Measurements from ENCODE around the gene SPG11. TPM values are rescaled to one million over a fixed set of nuclear protein-coding genes. Genes with fewer than 3 reads are reported as not detected.

Gene SPG11
- total and polyA plus RNA-seq, 2 experiments from 2014 or later = 21.5 to 53.6 TPM

DNA sequence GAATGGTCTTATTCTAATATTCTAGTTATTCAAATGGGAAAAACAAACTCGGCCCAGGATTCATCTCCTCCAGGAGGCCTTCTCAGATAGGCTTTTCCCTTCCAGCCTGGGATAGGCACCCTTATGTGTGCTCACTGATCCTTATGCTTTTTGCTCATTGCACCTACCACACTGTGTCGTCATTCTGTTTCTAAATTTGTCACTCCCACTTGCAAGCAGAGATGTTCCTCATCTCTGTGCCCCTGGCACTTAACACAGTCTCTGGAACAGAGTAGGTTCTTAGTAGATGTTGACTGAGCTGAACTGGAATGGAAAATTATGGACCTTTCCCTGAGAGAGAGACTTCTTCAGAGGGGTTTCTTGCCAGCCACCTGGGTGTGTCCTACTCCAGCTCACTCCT lies 18.7 kb upstream of the SPG11 start:
- no peak overlapping the region for H3K27ac ChIP-seq
- no peak overlapping the region for H3K4me2 ChIP-seq (ENCODE audit: unreplicated experiment)
- H2AFZ ChIP-seq = peak overlapping the region; percentile 63; the same call in 1 of the 2 replicates
- 0 out of 2 replicates have a peak, but pooled peaks cover 5% of the 10 kb centered on the region for H3K4me1 ChIP-seq (ENCODE audit: insufficient read depth)
- H3K9me2 ChIP-seq (ENCODE audit: insufficient read depth) = no peaks in the 10 kb centered on the region
- no peak for DNase-seq
- TF ChIP-seq EZH2phosphoT487 (IDR thresholded peaks at IDR 0.05; ENCODE audit: insufficient read depth, low read depth) = no peak
- no peak for TF ChIP-seq EZH2 (IDR thresholded peaks at IDR 0.05; ENCODE audit: insufficient read depth, poor library complexity, severe bottlenecking)
- WGBS, 2 experiments (ENCODE audit: low coverage in 1 of 2, low lambda C conversion rate in 2 of 2, missing lambda C conversion rate in 2 of 2) = 13 to 16% methylated on average over 2 of the region's 2 CpGs
- H4K20me1 ChIP-seq (ENCODE audit: insufficient read depth) = no peaks in the 10 kb centered on the region
- H3K79me2 ChIP-seq (ENCODE audit: insufficient read depth) = no peaks in the 10 kb centered on the region
- H3F3A ChIP-seq (ENCODE audit: insufficient read depth) = no peaks in the 10 kb centered on the region
- H3K27me3 ChIP-seq (replicated peaks; ENCODE audit: insufficient read depth) = no peaks in the 10 kb centered on the region
- in situ Hi-C loops (cut with MboI) = no loop called here
- no peak overlapping the region for H3K9ac ChIP-seq
- H3K4me3 ChIP-seq = no peak overlapping the region
- H3K36me3 ChIP-seq (ENCODE audit: low read depth) = no peaks in the 10 kb centered on the region
- no peaks in the 10 kb centered on the region for H3K9me3 ChIP-seq (ENCODE audit: low read depth)

GRCh38 chr15:44676676-44677075 lies 13.2 kb upstream of the SPG11 start:
- H3K4me3 ChIP-seq = no peak overlapping the region
- no peaks in the 10 kb centered on the region for H3K79me2 ChIP-seq (ENCODE audit: insufficient read depth)
- no peak for TF ChIP-seq EZH2 (IDR thresholded peaks at IDR 0.05; ENCODE audit: insufficient read depth, poor library complexity, severe bottlenecking)
- no peak for TF ChIP-seq EZH2phosphoT487 (IDR thresholded peaks at IDR 0.05; ENCODE audit: insufficient read depth, low read depth)
- no peaks in the 10 kb centered on the region for H3F3A ChIP-seq (ENCODE audit: insufficient read depth)
- in situ Hi-C loops (cut with MboI) = no loop called here
- no peaks in the 10 kb centered on the region for H4K20me1 ChIP-seq (ENCODE audit: insufficient read depth)
- H3K9me3 ChIP-seq (ENCODE audit: low read depth) = no peaks in the 10 kb centered on the region
- peaks cover 7% of the 10 kb centered on the region; the same call in 1 of the 2 replicates for H3K27me3 ChIP-seq (replicated peaks; ENCODE audit: insufficient read depth)
- H3K9me2 ChIP-seq (ENCODE audit: insufficient read depth) = no peaks in the 10 kb centered on the region
- no peaks in the 10 kb centered on the region for H3K36me3 ChIP-seq (ENCODE audit: low read depth)
- H3K27ac ChIP-seq = no peak overlapping the region
- no peak overlapping the region for H3K9ac ChIP-seq
- 67 to 75% methylated on average over 7 of the region's 7 CpGs for WGBS, 2 experiments (ENCODE audit: low coverage in 1 of 2, low lambda C conversion rate in 2 of 2, missing lambda C conversion rate in 2 of 2)
- no peak for DNase-seq
- H3K4me2 ChIP-seq (ENCODE audit: unreplicated experiment) = no peak overlapping the region
- no peak overlapping the region for H2AFZ ChIP-seq
- H3K4me1 ChIP-seq (ENCODE audit: insufficient read depth) = no peaks in the 10 kb centered on the region

- Histone ChIP-seq H3K79me2 (ENCODE audit: insufficient read depth) (no peaks in the 10 kb centered on the region), H2AFZ (no peak overlapping the region), H3K27ac (no peak overlapping the region), H3K27me3 (replicated peaks; ENCODE audit: insufficient read depth) (peaks cover 7% of the 10 kb centered on the region; the same call in 1 of the 2 replicates), H3K4me3 (no peak overlapping the region), H3K9me3 (ENCODE audit: low read depth) (no peaks in the 10 kb centered on the region), H3F3A (ENCODE audit: insufficient read depth) (no peaks in the 10 kb centered on the region), H3K4me1 (ENCODE audit: insufficient read depth) (no peaks in the 10 kb centered on the region), H3K9ac (no peak overlapping the region), H3K36me3 (ENCODE audit: low read depth) (no peaks in the 10 kb centered on the region), H3K4me2 (ENCODE audit: unreplicated experiment) (no peak overlapping the region), H4K20me1 (ENCODE audit: insufficient read depth) (no peaks in the 10 kb centered on the region), H3K9me2 (ENCODE audit: insufficient read depth) (no peaks in the 10 kb centered on the region)
- in situ Hi-C loops (cut with MboI) = no loop called here
- DNase-seq = no peak
- 58 to 65% methylated on average over 5 of the region's 5 CpGs for WGBS, 2 experiments (ENCODE audit: low coverage in 1 of 2, low lambda C conversion rate in 2 of 2, missing lambda C conversion rate in 2 of 2)
- TF ChIP-seq EZH2phosphoT487 (IDR thresholded peaks at IDR 0.05; ENCODE audit: insufficient read depth, low read depth) (no peak), EZH2 (IDR thresholded peaks at IDR 0.05; ENCODE audit: insufficient read depth, poor library complexity, severe bottlenecking) (no peak)
These were observed 12.4 kb upstream of the SPG11 start for GRCh38 chr15:44675911-44676310.

DNA sequence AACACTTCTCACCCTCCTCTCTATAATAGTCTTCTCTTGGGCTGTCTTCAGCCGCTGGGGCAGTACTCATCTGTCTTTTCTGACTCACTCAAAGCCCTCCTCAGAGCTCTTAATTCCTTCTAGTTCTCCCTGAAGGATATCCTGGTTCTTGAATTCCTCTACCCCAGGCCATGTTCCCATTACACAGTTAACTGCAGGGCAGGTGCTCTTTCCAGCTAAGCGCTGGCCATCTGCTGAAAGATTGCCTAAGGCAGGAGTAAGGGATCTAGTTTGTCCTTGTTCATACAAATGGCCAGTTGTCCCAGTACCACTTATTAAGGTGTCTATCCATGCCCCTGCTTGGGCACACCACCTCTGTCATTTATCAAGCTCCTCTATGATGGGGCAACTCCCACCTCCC lies 10.2 kb upstream of the SPG11 start:
- in situ Hi-C loops (cut with MboI) = no loop called here
- Histone ChIP-seq H3K27me3 (replicated peaks; ENCODE audit: insufficient read depth) (peaks cover 7% of the 10 kb centered on the region; the same call in 1 of the 2 replicates), H3K9me2 (ENCODE audit: insufficient read depth) (no peaks in the 10 kb centered on the region), H2AFZ (no peak overlapping the region), H3K4me3 (no peak overlapping the region), H3K36me3 (ENCODE audit: low read depth) (no peaks in the 10 kb centered on the region), H3K27ac (no peak overlapping the region), H4K20me1 (ENCODE audit: insufficient read depth) (no peaks in the 10 kb centered on the region), H3K9ac (no peak overlapping the region), H3F3A (ENCODE audit: insufficient read depth) (no peaks in the 10 kb centered on the region), H3K4me2 (ENCODE audit: unreplicated experiment) (no peak overlapping the region), H3K4me1 (ENCODE audit: insufficient read depth) (no peaks in the 10 kb centered on the region), H3K79me2 (ENCODE audit: insufficient read depth) (no peaks in the 10 kb centered on the region), H3K9me3 (ENCODE audit: low read depth) (no peaks in the 10 kb centered on the region)
- WGBS, 2 experiments (ENCODE audit: low coverage in 1 of 2, low lambda C conversion rate in 2 of 2, missing lambda C conversion rate in 2 of 2) = 68 to 70% methylated on average over 2 of the region's 2 CpGs
- TF ChIP-seq EZH2 (IDR thresholded peaks at IDR 0.05; ENCODE audit: insufficient read depth, poor library complexity, severe bottlenecking) (no peak), EZH2phosphoT487 (IDR thresholded peaks at IDR 0.05; ENCODE audit: insufficient read depth, low read depth) (no peak)
- DNase-seq = no peak

All from GM23248 (cell line).